Neural crest cell (in vitro differentiated cells): ENCODE results near the gene FAM124B. TPM values are rescaled to one million over a fixed set of nuclear protein-coding genes. Genes with fewer than 3 reads are reported as not detected.

Source experiments
- DNase-seq: peaks from one replicate; pipeline ENCODE4 v3.0.0; 2021; ENCODE audit warnings: low read depth, mixed read lengths, low spot score
- H3K27ac Mint-ChIP-seq: one replicate; pipeline ENCODE4 v1.8.0; 2021; ENCODE audit warnings: mild to moderate bottlenecking, mixed read lengths; ENCODE audit not compliant: unreplicated experiment
- H3K27me3 Mint-ChIP-seq: 2 replicates; pipeline ENCODE4 v1.8.0; 2021; ENCODE audit warnings: low read depth, mild to moderate bottlenecking, mixed read lengths
- H3K36me3 Mint-ChIP-seq: 2 replicates; pipeline ENCODE4 v1.8.0; 2021; ENCODE audit warnings: low read depth, mild to moderate bottlenecking, mixed read lengths
- H3K4me1 Mint-ChIP-seq: 2 replicates; pipeline ENCODE4 v1.8.0; 2021; ENCODE audit warnings: mixed read lengths
- H3K4me3 Mint-ChIP-seq: one replicate; pipeline ENCODE4 v1.8.0; 2021; ENCODE audit warnings: mild to moderate bottlenecking, mixed read lengths
- H3K9me3 Mint-ChIP-seq: 2 replicates; pipeline ENCODE4 v1.8.0; 2021; ENCODE audit warnings: mixed read lengths
- CTCF ChIP-seq: fragments of 200-600 bp; sonication (generic); conservative IDR thresholded peaks from 2 replicates; pipeline ENCODE4 v1.5.0; 2021; ENCODE audit warnings: antibody characterized with exemption, mild to moderate bottlenecking
- total RNA-seq: library from RNA; stranded (reverse); gene quantifications from 2 replicates; pipeline ENCODE4 v1.2.1, GENCODE V29; 2021

Gene FAM124B
- total RNA-seq, 1 donor from 2014 or later = not detected

GRCh38 chr2:224413381-224413780 is 11.5 kb upstream of the FAM124B start:
- no peaks in the 10 kb centered on the region for H3K27me3 Mint-ChIP-seq
- no peaks in the 10 kb centered on the region for H3K4me1 Mint-ChIP-seq
- no peaks in the 10 kb centered on the region for H3K36me3 Mint-ChIP-seq
- no peak for DNase-seq
- no peaks in the 10 kb centered on the region for H3K9me3 Mint-ChIP-seq
- no peak overlapping the region for H3K27ac Mint-ChIP-seq
- H3K4me3 Mint-ChIP-seq = no peak overlapping the region
- TF ChIP-seq CTCF = no peak

GRCh38 chr2:224412141-224413015 is 10.5 kb upstream of the FAM124B start:
- H3K27ac Mint-ChIP-seq = no peak overlapping the region
- no peak for TF ChIP-seq CTCF
- H3K4me3 Mint-ChIP-seq = no peak overlapping the region
- H3K36me3 Mint-ChIP-seq = no peaks in the 10 kb centered on the region
- no peaks in the 10 kb centered on the region for H3K9me3 Mint-ChIP-seq
- no peaks in the 10 kb centered on the region for H3K4me1 Mint-ChIP-seq
- DNase-seq = no peak
- H3K27me3 Mint-ChIP-seq = no peaks in the 10 kb centered on the region

DNA sequence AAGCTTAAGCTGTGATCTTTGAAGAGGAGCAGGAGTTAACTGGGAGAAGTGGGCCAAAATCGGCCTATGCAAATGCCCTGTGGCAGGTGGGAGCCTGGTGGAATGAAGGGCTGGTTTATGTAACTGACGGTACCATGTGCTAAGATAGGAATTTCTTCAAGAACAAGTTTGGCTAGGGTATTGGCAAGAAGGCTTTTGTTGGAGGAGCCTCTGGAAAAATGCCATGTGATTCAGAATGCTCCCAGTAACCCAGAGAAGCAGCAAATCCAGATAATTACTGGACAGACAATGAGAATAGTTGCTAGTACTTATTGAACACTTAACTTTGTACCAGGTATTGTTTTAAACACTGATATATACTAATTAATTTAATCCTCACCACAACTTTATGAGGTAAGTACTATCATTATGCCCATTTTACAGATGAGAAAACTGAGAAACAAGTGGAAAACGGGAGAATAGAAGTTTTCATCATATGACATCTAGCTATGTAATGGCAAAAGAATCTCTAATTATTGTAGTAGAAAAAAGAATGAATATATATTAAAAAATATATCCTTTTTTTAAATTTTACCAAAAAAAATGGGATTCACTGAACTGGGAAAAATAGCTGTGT is 9.1 kb upstream of the FAM124B start:
- Mint-ChIP-seq H3K27me3 (no peaks in the 10 kb centered on the region), H3K36me3 (peaks cover 2% of the 10 kb centered on the region), H3K9me3 (no peaks in the 10 kb centered on the region), H3K27ac (no peak overlapping the region), H3K4me3 (no peak overlapping the region), H3K4me1 (no peaks in the 10 kb centered on the region)
- no peak for DNase-seq
- TF ChIP-seq CTCF = no peak

DNA sequence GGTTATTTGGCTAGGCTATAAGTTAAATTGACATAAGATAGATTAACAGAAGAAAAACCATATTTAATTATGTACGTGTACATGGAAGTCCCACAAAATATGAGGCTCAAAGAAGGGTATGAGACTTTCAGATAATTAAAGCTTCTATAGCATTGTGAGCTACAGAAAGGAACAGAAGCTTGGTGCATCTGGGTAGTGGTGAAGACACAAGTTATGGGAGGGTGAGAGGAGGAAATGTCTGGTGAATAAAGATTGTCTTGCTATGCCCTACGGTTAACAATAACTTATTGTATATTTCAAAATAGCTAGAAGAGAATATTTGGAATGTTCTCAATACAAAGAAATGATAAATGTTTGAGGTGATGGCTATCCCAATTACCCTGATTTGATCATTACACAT is 6.8 kb upstream of the FAM124B start:
- Mint-ChIP-seq H3K4me1 (no peaks in the 10 kb centered on the region), H3K27ac (no peak overlapping the region), H3K4me3 (no peak overlapping the region), H3K27me3 (no peaks in the 10 kb centered on the region), H3K9me3 (no peaks in the 10 kb centered on the region), H3K36me3 (peaks cover 2% of the 10 kb centered on the region)
- no peak for TF ChIP-seq CTCF
- no peak for DNase-seq

- no peak for TF ChIP-seq CTCF
- Mint-ChIP-seq H3K27ac (no peak overlapping the region), H3K9me3 (no peaks in the 10 kb centered on the region), H3K4me3 (no peak overlapping the region), H3K4me1 (no peaks in the 10 kb centered on the region), H3K36me3 (peaks cover 2% of the 10 kb centered on the region), H3K27me3 (no peaks in the 10 kb centered on the region)
- DNase-seq = no peak
Measured at GRCh38 chr2:224407241-224407701, 5.4 kb upstream of the FAM124B start.
